NCI-H2196 (cell line): ENCODE data around the gene BCL2.

ENCODE experiments used
- DNase-seq: peaks from one replicate; lab custom pipeline; 2025; ENCODE audit not compliant: unreplicated experiment; lab: John Stamatoyannopoulos, UW

The BCL2 gene

GRCh38 chr18:63146828-63147409 lies 172.7 kb downstream of the BCL2 start:
- DNase-seq, result no peak

GRCh38 chr18:63145851-63146555 lies 173.6 kb downstream of the BCL2 start:
- DNase-seq, result no peak

- DNase-seq, result no peak
Measured at GRCh38 chr18:63145166-63145850, 174.3 kb downstream of the BCL2 start.

- no peak for DNase-seq
Measured at GRCh38 chr18:63144748-63145147, 174.8 kb downstream of the BCL2 start.

GRCh38 chr18:63143330-63143771 lies 176.2 kb downstream of the BCL2 start:
- DNase-seq, result no peak

- no peak for DNase-seq
Measured at GRCh38 chr18:63142594-63143225, 176.9 kb downstream of the BCL2 start.

- no peak for DNase-seq
Measured at GRCh38 chr18:63141778-63142176, 177.8 kb downstream of the BCL2 start.

GRCh38 chr18:63140997-63141777 lies 178.4 kb downstream of the BCL2 start:
- no peak for DNase-seq

GRCh38 chr18:63140038-63140450 lies 179.5 kb downstream of the BCL2 start:
- no peak for DNase-seq

GRCh38 chr18:63138436-63139340 lies 180.9 kb downstream of the BCL2 start:
- no peak for DNase-seq

GRCh38 chr18:63137999-63138435 lies 181.6 kb downstream of the BCL2 start:
- DNase-seq, result no peak

GRCh38 chr18:63135101-63135500 lies 184.5 kb downstream of the BCL2 start:
- DNase-seq, result peak; percentile 24

- DNase-seq, result peak; percentile 13
Measured at GRCh38 chr18:63132819-63133200, 186.8 kb downstream of the BCL2 start.

- no peak for DNase-seq
Measured at GRCh38 chr18:63131959-63132818, 187.4 kb downstream of the BCL2 start.

- DNase-seq, result peak; percentile 18
Measured at GRCh38 chr18:63131106-63131958, 188.2 kb downstream of the BCL2 start.

- no peak for DNase-seq
Measured at GRCh38 chr18:63130176-63130575, 189.4 kb downstream of the BCL2 start.

- no peak for DNase-seq
Measured at GRCh38 chr18:63128237-63128974, 191.2 kb downstream of the BCL2 start.
